ENCODE results near the gene TLNRD1.

- TF ChIP-seq CTCF (IDR thresholded peaks at IDR 0.05) (no peak), EP300 (IDR thresholded peaks at IDR 0.05) (no peak)
Observed at GRCh38 chr15:81037952-81038743, 37.4 kb downstream of the TLNRD1 start.

Data from upper lobe of left lung (tissue), 4 donors.